NK-92 treated with Interleukin-12 subunit alpha and Interleukin-12 subunit beta, amount 100 ng/mL, for 24 hours (cell line): ENCODE results near the gene GPR68.
A peak's percentile ranks its signal among the peaks of the same experiment; 100 is the strongest.
"Not testable (repeated sequence)": the region's sequence is repeated elsewhere in the genome, so short reads cannot be mapped to it uniquely, and the experiment has no call there.

Source experiments
- DNase-seq: peaks from one replicate; lab custom pipeline; 2025; lab: John Stamatoyannopoulos, UW

Gene GPR68

GRCh38 chr14:91252871-91253794 is 8.6 kb upstream of the GPR68 start:
- peak; percentile 59 for DNase-seq

GRCh38 chr14:91250912-91251311 is 6.4 kb upstream of the GPR68 start:
- DNase-seq, result no peak

DNA sequence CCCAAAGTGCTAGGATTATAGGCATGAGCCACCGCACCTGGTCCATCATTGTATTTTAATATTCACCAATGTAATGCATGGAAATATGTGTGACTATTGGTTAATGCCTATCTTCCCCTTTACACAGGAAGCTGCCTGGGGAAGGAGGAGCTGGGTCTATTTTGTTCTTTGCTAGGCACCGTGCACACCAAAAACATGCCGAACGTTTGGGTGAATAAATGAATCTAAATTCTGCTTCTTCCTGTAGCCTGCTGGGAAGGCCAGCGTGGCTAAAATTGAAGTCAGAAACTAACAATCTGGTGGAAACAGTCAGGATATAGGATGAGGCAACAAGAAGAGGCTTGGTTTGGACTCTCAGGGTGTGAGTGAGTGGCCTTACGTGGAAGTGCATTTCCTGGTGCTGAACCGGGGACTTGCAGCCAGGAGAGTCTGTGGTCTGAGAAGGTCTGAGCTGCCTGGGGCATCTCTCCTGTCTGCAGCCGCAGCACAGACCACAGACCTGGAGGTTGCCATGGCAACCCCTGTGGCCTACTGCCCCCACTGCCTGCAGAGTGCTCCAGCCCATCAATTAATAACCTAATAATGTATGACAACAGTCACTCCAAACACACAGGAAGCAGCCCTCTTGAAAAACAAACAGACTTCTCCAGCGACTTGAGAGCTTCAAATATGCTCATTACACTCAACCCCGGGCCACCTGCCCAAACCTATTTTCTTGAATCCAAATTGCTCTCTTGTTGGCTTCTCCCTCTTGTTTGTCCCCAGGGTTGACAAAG is 5.5 kb upstream of the GPR68 start:
- peak; percentile 91 for DNase-seq

GRCh38 chr14:91246051-91246852 is 1.7 kb upstream of the GPR68 start:
- DNase-seq, result no peak

- DNase-seq, result not testable (repeated sequence)
Observed at GRCh38 chr14:91245616-91246015, 1.1 kb upstream of the GPR68 start.

- DNase-seq, result peak; percentile 54
Observed at GRCh38 chr14:91245029-91245428, 525 bp upstream of the GPR68 start.

DNA sequence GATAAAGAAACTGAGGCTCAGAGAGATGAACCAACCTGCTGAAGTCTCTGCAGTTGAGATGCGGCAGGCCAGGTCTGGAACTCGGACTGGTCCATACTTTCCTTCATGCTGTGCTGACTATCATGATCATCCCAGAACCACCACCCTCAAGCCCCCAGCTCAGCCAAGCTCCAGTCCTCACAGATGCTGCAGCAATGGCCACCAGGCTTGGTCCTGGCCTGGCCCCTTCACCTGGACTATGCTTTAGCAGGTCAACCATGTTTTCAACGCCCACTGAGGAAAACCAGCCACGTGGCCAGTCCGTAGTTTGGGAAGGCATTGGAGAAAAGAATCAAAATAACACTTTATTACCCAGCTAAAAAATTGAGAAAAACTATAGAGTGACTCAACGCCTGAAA is 1.4 kb downstream of the GPR68 start:
- DNase-seq, result peak; percentile 36

DNA sequence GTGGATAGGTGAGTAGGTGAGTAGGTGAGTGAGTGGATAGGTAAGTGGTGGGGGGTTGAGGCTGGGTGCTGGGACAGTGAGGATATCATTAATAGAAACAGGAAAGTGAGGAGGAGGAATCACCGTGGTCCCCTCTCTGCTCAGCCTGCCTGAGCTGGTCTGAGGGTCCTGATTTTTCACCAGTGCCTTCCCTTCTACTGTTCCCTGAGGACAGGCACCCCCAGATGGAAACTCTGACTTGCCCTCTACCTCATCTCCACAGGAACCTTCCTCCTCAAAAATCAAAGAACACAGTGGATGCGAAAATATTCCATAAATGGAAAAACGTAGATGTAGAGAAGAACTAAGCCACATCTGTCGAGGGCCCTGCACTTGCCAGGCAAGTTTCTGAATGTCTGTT is 1.9 kb downstream of the GPR68 start:
- DNase-seq, result no peak

GRCh38 chr14:91241863-91242262 is 2.6 kb downstream of the GPR68 start:
- peak; percentile 25 for DNase-seq

- DNase-seq, result no peak
Observed at GRCh38 chr14:91238661-91239060, 5.8 kb downstream of the GPR68 start.

GRCh38 chr14:91238085-91238484 is 6.4 kb downstream of the GPR68 start:
- DNase-seq, result no peak

GRCh38 chr14:91237219-91237618 is 7.3 kb downstream of the GPR68 start:
- no peak for DNase-seq

GRCh38 chr14:91235841-91236240 is 8.7 kb downstream of the GPR68 start:
- no peak for DNase-seq

DNA sequence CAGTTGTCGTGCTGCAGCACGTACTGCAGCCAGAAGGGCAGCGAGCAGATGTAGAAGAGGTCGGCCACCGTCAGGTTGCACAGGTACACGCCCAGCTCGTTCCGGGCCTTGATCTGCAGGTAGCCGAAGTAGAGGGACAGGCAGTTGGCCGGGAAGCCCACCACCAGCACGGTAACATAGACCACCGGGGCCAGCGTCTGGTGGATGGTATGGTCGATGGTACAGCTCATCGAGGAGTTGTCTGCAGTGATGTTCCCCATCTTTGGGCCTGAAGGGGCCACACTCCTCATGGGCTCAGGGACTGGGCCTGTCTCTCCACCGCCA is 9.8 kb downstream of the GPR68 start:
- DNase-seq, result no peak

GRCh38 chr14:91233936-91234790 is 10.3 kb downstream of the GPR68 start:
- DNase-seq, result no peak

DNA sequence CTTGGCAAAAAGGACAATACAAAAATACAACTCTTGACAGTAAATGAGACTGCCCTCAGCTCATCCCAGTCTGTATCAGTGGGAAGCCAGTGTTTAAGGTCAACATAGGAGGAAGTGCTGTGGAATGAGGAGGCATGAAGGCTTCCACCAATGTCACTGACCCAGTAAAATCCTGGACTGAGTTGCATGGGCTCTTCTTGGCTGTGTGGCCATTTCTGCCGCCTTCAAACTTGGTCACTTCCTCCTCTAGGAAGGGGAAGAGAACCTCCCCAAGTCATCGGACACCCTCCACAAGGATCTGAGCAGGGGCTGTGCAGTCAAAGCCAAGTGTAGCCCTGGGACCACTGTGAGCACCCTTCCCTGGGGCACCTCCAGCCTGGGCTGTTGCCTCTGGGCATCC is 11.9 kb downstream of the GPR68 start:
- no peak for DNase-seq

- no peak for DNase-seq
Observed at GRCh38 chr14:91232052-91232451, 12.5 kb downstream of the GPR68 start.

GRCh38 chr14:91231446-91231845 is 13.1 kb downstream of the GPR68 start:
- peak; percentile 31 for DNase-seq

- DNase-seq, result no peak
Observed at GRCh38 chr14:91230397-91231035, 14.0 kb downstream of the GPR68 start.

DNA sequence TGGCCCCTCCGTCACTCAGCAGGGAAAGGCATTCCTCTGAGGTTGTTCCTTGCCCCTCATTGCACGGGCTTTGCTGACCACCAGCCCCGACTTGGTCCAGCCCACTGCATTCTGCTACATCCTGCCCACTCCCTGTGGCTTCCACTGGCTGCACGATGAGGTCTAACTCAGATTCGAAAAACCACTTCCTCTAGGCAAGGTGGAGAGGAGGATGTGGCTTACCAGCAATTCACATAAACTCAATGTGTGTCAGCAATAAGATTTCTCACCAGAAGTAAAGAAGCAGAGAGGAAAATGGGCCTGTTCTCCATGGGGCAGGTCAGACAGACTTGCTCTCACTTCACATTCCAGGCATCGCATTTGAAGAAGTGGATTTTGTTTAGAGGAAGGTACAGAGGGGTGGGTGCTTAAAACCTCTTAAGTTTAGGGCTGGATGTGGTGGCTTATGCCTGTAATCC is 14.7 kb downstream of the GPR68 start:
- DNase-seq, result peak; percentile 82

DNA sequence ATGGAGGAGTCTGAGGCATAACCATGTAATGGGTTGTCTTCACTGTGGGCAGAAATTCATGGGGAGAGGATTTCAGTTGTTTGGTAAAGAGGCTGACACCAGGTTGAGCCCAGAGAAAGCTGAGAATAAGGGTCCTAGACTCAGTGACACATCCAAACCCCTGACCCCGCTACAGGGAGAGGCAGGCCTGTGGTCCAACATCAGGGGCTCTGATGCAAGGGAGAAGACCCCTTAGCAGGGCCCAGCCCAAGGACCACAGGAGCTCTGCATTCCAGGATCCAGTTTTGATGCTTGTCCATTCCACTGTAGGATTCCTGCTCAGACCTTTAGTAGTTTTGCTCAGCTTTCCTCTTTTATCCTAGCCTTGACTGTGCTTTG is 15.5 kb downstream of the GPR68 start:
- DNase-seq, result peak; percentile 66
